ENCODE results near the gene ANKIB1.

Gene ANKIB1

DNA sequence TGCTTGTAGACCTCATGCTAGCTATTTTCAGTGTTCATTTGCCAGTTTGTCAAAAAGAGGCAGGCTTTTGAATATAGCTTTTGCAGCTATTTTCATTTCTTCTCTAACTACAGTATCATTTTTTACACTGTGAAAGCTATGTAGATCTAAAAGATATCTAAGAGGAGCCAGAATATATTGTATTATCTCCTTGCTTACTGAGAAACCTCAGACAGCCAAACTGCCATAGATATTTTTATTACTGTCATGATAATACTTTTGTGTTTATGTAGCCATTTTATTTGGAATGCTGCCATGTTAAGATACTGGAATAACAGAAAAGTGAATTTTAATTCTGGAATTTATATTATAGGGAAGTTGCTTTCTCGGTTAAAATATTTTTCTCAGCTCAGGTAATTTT, 37.2 kb downstream of the ANKIB1 start:
- Mint-ChIP-seq H3K4me3 (no peak overlapping the region), H3K4me1 (ENCODE audit: low read depth) (peaks cover 3% of the 10 kb centered on the region), H3K9me3 (peaks cover 7% of the 10 kb centered on the region), H3K36me3 (ENCODE audit: low read depth) (peaks cover 24% of the 10 kb centered on the region), H3K27ac (no peak overlapping the region), H3K27me3 (ENCODE audit: low read depth) (no peaks in the 10 kb centered on the region)

DNA sequence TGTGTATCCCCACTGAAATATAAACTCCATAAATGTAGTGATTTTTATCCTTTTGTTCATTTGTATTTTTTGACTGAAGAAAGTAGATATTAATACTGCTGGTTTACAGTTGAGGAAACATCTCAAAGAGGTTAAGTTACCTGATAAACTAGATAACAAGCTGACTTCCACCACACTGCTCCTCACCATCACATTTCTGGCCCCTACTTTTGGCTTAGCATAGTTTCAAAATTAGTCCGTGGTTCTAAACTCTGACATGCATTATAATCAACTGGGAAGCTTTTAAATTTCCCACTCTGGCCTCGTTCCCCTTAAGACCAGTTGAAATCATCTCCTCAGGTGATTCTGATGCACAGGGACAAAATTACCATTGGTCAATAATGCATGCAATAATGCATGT, 43.5 kb downstream of the ANKIB1 start:
- H3K27me3 Mint-ChIP-seq (ENCODE audit: low read depth): no peaks in the 10 kb centered on the region
- no peaks in the 10 kb centered on the region for H3K9me3 Mint-ChIP-seq
- H3K4me1 Mint-ChIP-seq (ENCODE audit: low read depth): peaks cover 16% of the 10 kb centered on the region
- H3K27ac Mint-ChIP-seq: no peak overlapping the region
- H3K4me3 Mint-ChIP-seq: no peak overlapping the region
- peaks cover 9% of the 10 kb centered on the region for H3K36me3 Mint-ChIP-seq (ENCODE audit: low read depth)

DNA sequence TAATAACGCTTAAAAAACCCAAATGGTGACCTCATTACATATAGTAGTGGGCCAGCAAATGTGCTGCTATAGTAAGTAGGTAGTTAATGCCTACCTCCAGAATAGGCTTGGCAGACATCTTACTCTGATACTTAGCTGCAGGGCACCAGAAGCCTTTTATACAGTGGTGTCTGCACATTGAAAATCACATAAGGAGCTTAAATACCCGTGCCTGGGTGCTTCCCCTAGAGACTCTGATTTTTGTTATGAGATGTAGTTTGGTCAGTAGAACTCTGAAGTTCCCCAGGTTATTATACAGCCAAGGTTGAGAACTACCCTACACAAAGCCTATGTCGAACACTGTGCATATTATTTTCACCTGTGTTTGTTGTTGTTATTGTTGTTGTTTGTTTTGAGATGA, 47.2 kb downstream of the ANKIB1 start:
- H3K9me3 Mint-ChIP-seq: no peaks in the 10 kb centered on the region
- H3K36me3 Mint-ChIP-seq (ENCODE audit: low read depth): peaks cover 9% of the 10 kb centered on the region
- no peak overlapping the region for H3K4me3 Mint-ChIP-seq
- no peak overlapping the region for H3K27ac Mint-ChIP-seq
- no peaks in the 10 kb centered on the region for H3K27me3 Mint-ChIP-seq (ENCODE audit: low read depth)
- H3K4me1 Mint-ChIP-seq (ENCODE audit: low read depth): peaks cover 12% of the 10 kb centered on the region

DNA sequence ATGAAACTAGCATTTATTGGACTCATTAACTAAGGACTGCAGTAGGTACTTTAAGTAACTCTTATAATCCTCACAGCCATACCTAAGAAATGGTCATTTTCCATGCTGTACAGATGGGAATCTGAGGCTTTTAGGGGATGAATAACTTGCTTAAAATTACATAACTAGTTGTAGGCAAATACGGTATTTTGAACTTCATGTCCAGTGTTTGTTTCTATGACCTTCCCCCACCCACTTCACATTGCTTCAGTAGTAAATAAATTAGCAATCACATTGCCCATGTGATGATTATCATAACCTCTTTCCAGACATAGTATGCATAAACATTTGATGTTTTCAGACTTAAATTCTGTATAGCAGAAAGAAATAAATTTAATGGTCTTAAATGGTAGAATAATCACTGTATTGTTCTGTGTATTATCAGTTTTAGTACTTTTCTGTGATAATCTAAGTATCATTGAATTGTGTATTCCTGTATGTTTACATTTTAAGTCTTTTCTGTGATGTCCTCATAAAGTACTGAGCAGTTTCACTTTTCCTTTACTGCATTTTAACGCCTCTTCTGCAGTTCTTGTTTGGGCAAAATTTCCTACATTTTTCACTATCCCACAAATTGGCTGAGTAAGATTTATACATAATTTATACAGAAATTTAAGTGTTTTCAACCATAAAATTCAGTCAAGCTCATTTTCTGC, 48.3 kb downstream of the ANKIB1 start:
- Mint-ChIP-seq H3K4me3 (peak overlapping the region; percentile 32), H3K4me1 (ENCODE audit: low read depth) (peaks cover 12% of the 10 kb centered on the region), H3K27ac (no peak overlapping the region)

DNA sequence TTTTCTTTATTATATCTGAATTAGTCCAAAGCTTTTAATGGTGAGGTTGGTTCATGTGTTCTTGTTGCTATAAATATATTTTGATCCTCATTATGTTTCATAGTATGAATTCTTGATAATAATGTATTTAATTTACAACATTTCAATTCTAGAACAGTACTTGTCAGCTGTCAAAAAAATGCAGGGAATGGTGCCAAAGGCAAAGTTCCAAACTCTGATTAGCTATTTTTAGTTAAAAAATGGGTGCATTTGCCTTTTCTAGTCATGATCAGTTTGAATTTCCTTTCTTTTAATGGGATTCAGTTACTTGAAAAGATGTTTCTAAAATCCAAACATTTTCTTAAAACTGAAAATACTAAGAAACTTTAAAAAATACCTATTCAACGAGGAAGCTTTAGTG, 49.6 kb downstream of the ANKIB1 start:
- H3K27me3 Mint-ChIP-seq (ENCODE audit: low read depth): no peaks in the 10 kb centered on the region
- H3K9me3 Mint-ChIP-seq: no peaks in the 10 kb centered on the region
- no peak overlapping the region for H3K27ac Mint-ChIP-seq
- no peak overlapping the region for H3K4me3 Mint-ChIP-seq
- H3K36me3 Mint-ChIP-seq (ENCODE audit: low read depth): peaks cover 8% of the 10 kb centered on the region
- H3K4me1 Mint-ChIP-seq (ENCODE audit: low read depth): peaks cover 10% of the 10 kb centered on the region

More for the DNA sequence above, 48.3 kb downstream of the ANKIB1 start:
- no peaks in the 10 kb centered on the region for H3K9me3 Mint-ChIP-seq
- peaks cover 11% of the 10 kb centered on the region for H3K36me3 Mint-ChIP-seq (ENCODE audit: low read depth)
- no peaks in the 10 kb centered on the region for H3K27me3 Mint-ChIP-seq (ENCODE audit: low read depth)

DNA sequence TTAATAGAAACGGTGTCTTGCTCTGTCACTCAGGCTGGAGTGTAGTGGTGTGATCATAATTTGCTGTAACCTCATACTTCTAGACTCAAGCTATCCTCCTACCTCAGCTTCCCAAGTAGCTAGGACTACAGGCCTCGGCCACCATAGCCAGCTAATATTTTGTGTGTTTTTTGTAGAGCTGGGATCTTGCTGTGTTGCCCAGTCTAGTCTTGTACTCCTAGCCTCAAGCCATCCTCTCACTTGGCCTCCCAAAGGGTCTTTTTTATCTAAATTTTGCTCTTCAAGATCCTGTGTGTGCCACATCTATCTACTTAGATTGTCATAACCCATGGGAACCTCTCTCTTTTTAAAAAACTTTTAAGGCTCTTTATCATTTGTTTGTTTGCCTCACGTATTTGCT, 50.5 kb downstream of the ANKIB1 start:
- H3K4me1 Mint-ChIP-seq (ENCODE audit: low read depth): peaks cover 7% of the 10 kb centered on the region
- no peak overlapping the region for H3K4me3 Mint-ChIP-seq
- H3K27ac Mint-ChIP-seq: no peak overlapping the region
- peaks cover 13% of the 10 kb centered on the region for H3K36me3 Mint-ChIP-seq (ENCODE audit: low read depth)
- no peaks in the 10 kb centered on the region for H3K27me3 Mint-ChIP-seq (ENCODE audit: low read depth)
- no peaks in the 10 kb centered on the region for H3K9me3 Mint-ChIP-seq

DNA sequence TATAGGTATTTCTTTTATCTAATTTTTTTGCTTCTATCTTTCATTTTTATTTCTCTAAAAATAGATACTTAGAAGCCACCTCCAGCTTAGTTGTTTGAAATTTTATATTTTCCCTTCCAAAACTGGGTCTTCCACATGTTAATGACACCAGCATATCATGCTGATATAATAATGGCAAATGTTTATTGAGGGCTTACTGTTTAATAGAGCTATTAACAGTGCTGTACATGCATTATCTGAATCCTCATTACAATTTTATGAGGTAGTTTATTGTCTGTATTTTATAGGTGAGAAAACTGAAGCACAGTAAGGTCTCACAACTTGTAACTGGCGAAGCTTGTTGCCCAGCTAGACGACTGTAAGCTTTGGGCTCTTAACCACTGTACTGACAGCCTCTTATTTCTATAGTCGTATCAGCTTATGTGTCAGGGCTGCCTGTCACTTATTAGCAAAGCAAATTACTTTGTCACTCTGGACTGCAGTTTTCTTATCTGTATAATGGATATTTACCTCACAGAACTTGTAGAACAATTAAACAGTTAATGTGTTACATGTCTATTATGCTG, 51.2 kb downstream of the ANKIB1 start:
- no peak overlapping the region for H3K27ac Mint-ChIP-seq

DNA sequence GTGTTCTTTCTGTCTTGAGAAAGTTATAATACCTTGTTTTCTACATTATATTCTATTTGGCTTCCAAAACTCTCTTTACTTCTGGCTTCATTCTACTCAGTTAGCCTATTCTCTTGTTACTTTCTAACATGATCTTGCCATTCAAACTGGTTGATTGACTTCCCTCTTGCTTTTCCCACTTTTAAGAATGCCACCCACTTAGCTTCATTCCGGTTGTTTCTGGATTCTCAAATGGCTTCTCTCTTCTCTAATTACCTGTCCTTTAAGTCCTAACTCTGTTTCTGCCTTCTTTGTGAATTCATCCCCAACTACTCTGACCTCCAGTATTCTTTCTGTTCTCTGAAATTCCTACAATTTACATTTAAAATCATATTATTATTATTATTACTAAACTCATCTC, 52.0 kb downstream of the ANKIB1 start:
- Mint-ChIP-seq H3K27ac (no peak overlapping the region), H3K9me3 (no peaks in the 10 kb centered on the region), H3K27me3 (ENCODE audit: low read depth) (no peaks in the 10 kb centered on the region), H3K4me3 (no peak overlapping the region), H3K36me3 (ENCODE audit: low read depth) (peaks cover 13% of the 10 kb centered on the region), H3K4me1 (ENCODE audit: low read depth) (peaks cover 7% of the 10 kb centered on the region)

More for the DNA sequence above, 51.2 kb downstream of the ANKIB1 start:
- H3K36me3 Mint-ChIP-seq (ENCODE audit: low read depth): peaks cover 13% of the 10 kb centered on the region
- no peak overlapping the region for H3K4me3 Mint-ChIP-seq
- no peaks in the 10 kb centered on the region for H3K9me3 Mint-ChIP-seq
- H3K27me3 Mint-ChIP-seq (ENCODE audit: low read depth): no peaks in the 10 kb centered on the region
- peaks cover 7% of the 10 kb centered on the region for H3K4me1 Mint-ChIP-seq (ENCODE audit: low read depth)

DNA sequence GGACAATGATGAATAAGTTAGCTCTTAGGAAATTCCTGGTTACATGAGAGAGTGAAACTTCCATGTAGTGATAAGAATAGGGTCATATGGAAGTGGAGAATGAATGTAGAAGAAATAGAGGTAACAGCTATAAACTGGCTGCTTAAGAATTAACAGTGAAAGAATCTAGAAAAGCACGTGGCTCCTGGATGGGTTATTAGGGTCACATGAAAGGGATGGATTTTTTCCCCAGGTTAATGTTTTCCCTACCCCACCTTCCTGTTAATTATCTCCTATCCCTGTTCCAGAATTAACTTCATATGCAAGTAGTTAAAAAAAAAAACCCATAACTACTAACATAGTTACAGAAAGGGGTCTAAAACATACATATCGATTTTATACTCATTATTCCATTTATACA, 58.0 kb downstream of the ANKIB1 start:
- Mint-ChIP-seq H3K27ac (no peak overlapping the region), H3K4me3 (no peak overlapping the region), H3K36me3 (ENCODE audit: low read depth) (peaks cover 8% of the 10 kb centered on the region), H3K27me3 (ENCODE audit: low read depth) (no peaks in the 10 kb centered on the region), H3K9me3 (no peaks in the 10 kb centered on the region), H3K4me1 (ENCODE audit: low read depth) (no peaks in the 10 kb centered on the region)

DNA sequence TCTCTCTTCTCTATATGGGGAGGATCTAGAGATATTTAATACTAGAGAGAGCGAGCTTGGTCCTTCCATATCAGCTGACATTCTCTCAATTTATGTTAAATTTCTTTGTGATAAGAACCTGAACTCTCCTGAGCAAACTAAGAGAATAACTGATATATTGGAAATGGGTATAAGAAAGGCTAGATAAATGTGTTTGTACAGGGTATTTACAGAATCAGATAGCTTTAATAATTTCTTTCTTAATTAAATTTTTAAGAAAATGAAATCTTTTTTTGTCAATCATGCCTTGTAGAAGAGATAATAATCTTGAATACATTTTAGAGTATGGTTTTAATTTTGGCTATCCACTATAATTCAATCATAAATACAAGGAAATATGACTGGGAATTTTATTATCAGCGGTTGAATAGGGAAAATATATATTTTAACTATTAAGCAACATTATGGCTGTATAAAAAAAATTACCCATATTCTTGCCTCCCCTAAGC, 58.7 kb downstream of the ANKIB1 start:
- Mint-ChIP-seq H3K27me3 (ENCODE audit: low read depth) (no peaks in the 10 kb centered on the region), H3K27ac (no peak overlapping the region), H3K9me3 (no peaks in the 10 kb centered on the region), H3K4me1 (ENCODE audit: low read depth) (no peaks in the 10 kb centered on the region), H3K4me3 (no peak overlapping the region), H3K36me3 (ENCODE audit: low read depth) (peaks cover 8% of the 10 kb centered on the region)

DNA sequence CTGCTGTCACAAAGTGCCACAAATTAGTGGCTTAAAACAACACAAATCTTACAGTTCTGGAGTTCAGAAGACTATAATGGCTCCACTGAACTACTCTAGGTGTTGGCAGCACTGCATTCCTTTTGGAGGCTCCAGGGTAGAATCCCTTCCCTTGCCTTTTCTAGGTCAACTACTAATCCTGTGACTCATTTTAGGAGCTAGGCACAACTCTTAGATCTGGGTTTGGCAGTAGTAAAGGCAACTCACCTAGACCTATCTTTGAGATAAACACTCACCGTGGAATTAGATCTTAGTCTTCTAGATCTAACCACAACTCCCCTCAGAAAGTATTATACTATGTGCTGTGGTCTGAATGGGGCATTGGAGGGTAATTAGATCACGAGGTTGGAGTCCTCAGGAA, 60.4 kb downstream of the ANKIB1 start:
- H3K4me3 Mint-ChIP-seq: no peak overlapping the region
- H3K36me3 Mint-ChIP-seq (ENCODE audit: low read depth): peaks cover 3% of the 10 kb centered on the region
- H3K27ac Mint-ChIP-seq: no peak overlapping the region
- H3K27me3 Mint-ChIP-seq (ENCODE audit: low read depth): no peaks in the 10 kb centered on the region
- no peaks in the 10 kb centered on the region for H3K9me3 Mint-ChIP-seq
- no peaks in the 10 kb centered on the region for H3K4me1 Mint-ChIP-seq (ENCODE audit: low read depth)

DNA sequence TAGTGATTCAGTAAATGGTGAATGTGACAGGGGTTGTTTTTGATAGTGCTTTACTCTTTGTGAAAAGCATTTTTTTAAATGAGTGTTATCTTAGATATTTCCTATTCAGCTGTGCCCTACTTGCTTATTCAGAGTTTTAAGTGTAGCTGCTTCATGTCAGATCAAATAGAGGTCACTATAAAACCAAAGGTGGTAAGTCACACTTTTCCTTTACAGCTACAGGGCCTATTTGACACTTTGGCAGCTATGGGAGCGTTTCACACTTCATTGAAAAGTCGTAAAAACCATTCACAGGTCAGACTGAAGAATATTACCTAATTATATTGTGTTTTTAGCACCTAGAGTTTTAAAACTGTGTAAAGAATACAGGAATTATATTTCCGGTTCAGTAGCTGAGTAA, 67.3 kb downstream of the ANKIB1 start:
- H3K27ac Mint-ChIP-seq: no peak overlapping the region

DNA sequence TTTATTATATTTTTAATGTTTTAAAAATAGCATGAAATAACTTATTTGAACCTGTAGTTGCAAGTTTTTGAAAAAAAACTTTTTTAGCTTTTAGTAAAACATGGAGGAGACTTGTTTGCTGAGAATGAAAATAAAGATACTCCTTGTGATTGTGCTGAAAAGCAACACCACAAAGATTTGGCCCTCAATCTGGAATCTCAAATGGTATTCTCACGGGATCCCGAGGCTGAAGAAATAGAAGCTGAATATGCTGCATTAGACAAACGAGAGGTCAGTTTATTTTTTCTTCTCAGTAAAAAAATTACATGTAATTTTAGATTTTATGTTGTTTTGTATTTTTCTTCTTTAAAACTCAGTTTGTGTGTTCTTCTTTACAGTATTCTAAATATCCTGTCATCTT, 73.5 kb downstream of the ANKIB1 start:
- Mint-ChIP-seq H3K27me3 (ENCODE audit: low read depth) (no peaks in the 10 kb centered on the region), H3K9me3 (no peaks in the 10 kb centered on the region), H3K27ac (no peak overlapping the region), H3K4me3 (no peak overlapping the region), H3K4me1 (ENCODE audit: low read depth) (no peaks in the 10 kb centered on the region), H3K36me3 (ENCODE audit: low read depth) (peaks cover 15% of the 10 kb centered on the region)

More for the DNA sequence above, 67.3 kb downstream of the ANKIB1 start:
- Mint-ChIP-seq H3K36me3 (ENCODE audit: low read depth) (peaks cover 6% of the 10 kb centered on the region), H3K27me3 (ENCODE audit: low read depth) (no peaks in the 10 kb centered on the region), H3K4me3 (no peak overlapping the region), H3K4me1 (ENCODE audit: low read depth) (no peaks in the 10 kb centered on the region), H3K9me3 (no peaks in the 10 kb centered on the region)

DNA sequence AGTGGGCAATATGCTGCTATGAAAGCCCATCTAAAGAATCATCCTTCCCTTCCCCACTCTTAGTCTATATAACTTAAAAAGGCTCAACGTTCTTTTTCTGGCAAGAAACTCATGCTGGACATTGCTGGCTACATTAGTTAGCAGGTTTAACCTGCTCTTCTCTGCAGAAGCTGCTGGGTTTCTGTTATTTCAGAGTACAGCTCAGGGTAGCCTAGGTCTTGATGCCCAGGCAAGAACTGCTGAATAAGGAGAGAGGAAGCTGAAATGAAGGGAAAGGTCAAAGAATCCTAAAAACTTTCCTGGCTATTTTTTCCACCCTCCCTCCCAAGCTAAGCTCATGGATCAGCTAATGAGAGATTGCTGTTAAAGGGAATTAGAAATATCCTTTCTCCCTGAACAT, 79.4 kb downstream of the ANKIB1 start:
- H3K4me3 Mint-ChIP-seq: no peak overlapping the region

DNA sequence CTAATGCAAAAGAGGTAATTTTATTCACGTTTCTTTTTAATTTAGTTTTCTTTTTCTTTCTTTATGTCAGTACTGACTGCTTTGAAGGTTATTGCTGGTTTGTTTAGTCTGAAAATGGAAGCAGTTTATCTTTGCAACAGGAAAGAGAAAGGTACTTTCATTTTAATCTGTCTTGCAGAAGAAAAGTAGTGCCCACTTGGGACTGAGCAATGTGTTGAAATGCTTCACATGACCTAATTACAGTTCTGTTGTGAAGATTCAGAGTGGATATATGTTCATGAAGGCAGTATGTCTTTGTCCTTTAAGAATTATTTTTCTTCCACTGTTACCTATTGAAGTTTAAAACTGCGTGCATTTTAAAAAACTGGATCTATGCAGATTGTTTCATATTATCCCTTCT, 80.1 kb downstream of the ANKIB1 start:
- H3K4me1 Mint-ChIP-seq (ENCODE audit: low read depth): peaks cover 9% of the 10 kb centered on the region
- H3K4me3 Mint-ChIP-seq: no peak overlapping the region

More for the DNA sequence above, 79.4 kb downstream of the ANKIB1 start:
- peaks cover 9% of the 10 kb centered on the region for H3K4me1 Mint-ChIP-seq (ENCODE audit: low read depth)
- H3K36me3 Mint-ChIP-seq (ENCODE audit: low read depth): peaks cover 18% of the 10 kb centered on the region
- no peak overlapping the region for H3K27ac Mint-ChIP-seq
- no peaks in the 10 kb centered on the region for H3K27me3 Mint-ChIP-seq (ENCODE audit: low read depth)
- H3K9me3 Mint-ChIP-seq: no peaks in the 10 kb centered on the region

More for the DNA sequence above, 80.1 kb downstream of the ANKIB1 start:
- H3K9me3 Mint-ChIP-seq: no peaks in the 10 kb centered on the region
- peaks cover 13% of the 10 kb centered on the region for H3K36me3 Mint-ChIP-seq (ENCODE audit: low read depth)
- H3K27me3 Mint-ChIP-seq (ENCODE audit: low read depth): no peaks in the 10 kb centered on the region
- H3K27ac Mint-ChIP-seq: peak overlapping the region; percentile 36
